H1 (cell line): ENCODE measurements around the gene MED29. TPM values are rescaled to one million over a fixed set of nuclear protein-coding genes. Genes with fewer than 3 reads are reported as not detected.

Experiments used
- GABPA ChIP-seq: IDR thresholded peaks from 2 replicates; pipeline ENCODE4 v1.6.1; 2011; ENCODE audit warnings: mild to moderate bottlenecking, low read length, moderate library complexity, borderline replicate concordance; ENCODE audit not compliant: insufficient read depth
- NANOG ChIP-seq: IDR thresholded peaks from 2 replicates; pipeline ENCODE4 v1.6.1; 2011; ENCODE audit warnings: low read length, low read depth, mild to moderate bottlenecking, inconsistent platforms; ENCODE audit not compliant: insufficient read depth, poor library complexity, severe bottlenecking
- NRF1 ChIP-seq: IDR thresholded peaks from 2 replicates; pipeline ENCODE4 v1.6.1; 2011; ENCODE audit warnings: mild to moderate bottlenecking, low read depth, low read length, improper control_type of control experiment
- RBBP5 ChIP-seq: IDR thresholded peaks from 2 replicates; pipeline ENCODE4 v1.7.1; 2012; ENCODE audit warnings: low read depth, mild to moderate bottlenecking, inconsistent platforms, low read length, moderate library complexity, borderline replicate concordance
- polyA plus RNA-seq, 7 experiments: library from polyadenylated mRNA; depleted of rRNA in 3 of 7; stranded (reverse) in 5 of 7; unstranded in 2 of 7; fragments of >200 nt in 5 of 7; fragments of 200-250 nt in 2 of 7; gene quantifications; 1 replicate in 5 of 7; 2 replicates in 1 of 7; 4 replicates in 1 of 7; pipeline versions ENCODE4 v1.2.1 to v1.2.3, GENCODE V29; 2011 to 2013; ENCODE audit warnings: missing spikeins in 2 of 7, mixed read lengths in 2 of 7
- total RNA-seq: library from RNA; stranded (reverse); fragmentation: NEBNext Ultra II Directional; extraction: Animal tissue kit (Norgen Biotek cat#: 25700); gene quantifications from 2 replicates; pipeline ENCODE4 v1.2.1, GENCODE V29; 2021

MED29 gene
- total and polyA plus RNA-seq, 2 of the 8 experiments (the other 6 are each of a cell fraction or from before 2014, with no cell fraction given), result 31.1 to 52.5 TPM

DNA sequence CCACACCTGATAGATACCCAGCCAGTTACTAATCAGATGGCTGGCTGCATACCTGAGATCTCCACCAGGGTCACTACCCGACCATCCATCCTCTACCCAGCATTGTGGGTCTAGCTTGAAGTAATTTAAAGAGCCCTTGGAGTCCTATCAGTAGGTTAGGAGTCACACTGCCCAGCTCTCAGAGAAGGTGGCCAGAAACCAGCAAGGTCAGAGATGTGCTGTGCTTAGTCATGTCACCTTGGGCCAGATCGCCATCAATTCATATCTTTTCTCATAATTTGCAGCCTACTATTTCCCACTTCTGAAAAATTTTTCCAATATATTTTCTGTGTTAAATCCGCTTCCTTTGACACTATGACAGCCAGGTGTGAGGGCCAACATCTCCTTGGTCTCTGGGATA is 35.1 kb upstream of the MED29 start (continued):
- TF ChIP-seq RBBP5 (no peak), NANOG (no peak), GABPA (no peak), NRF1 (no peak)
